ENCODE results near the gene PDILT.

DNA sequence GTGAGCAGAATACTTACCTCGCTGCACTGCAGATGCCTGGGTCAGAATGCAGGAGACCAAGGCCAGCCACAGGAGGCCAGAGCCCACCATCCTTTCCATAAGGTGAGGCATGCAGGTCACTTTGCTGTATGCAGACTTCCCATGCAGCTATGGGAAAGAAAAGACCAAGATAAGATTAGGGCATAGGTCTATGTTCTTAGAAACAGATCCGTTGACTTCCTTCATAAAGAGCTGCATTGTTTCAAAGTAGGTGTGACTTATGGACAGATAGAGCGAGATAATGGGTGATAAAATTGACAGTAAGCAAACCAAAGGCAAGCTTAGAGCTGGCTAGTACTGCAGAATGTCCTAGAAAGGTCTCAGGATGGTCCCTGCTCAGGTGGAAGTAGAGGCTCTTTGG is 78.2 kb downstream of the PDILT start:
- TF ChIP-seq POLR2AphosphoS5 (IDR thresholded peaks at IDR 0.05; ENCODE audit: borderline replicate concordance, low read depth, low read length) (no peak), FOXP2 (optimal IDR thresholded peaks at IDR 0.05; ENCODE audit: control extremely low read depth, extremely low read length, insufficient read depth) (no peak)

Data from SK-N-MC (cell line).